HEK293 (cell line): Measurements from ENCODE around the gene TUBG2.
"Not testable (repeated sequence)": the region's sequence is repeated elsewhere in the genome, so short reads cannot be mapped to it uniquely, and the experiment has no call there.

Experiments used
- CTCF ChIA-PET: fragments of 350-600 bp; formaldehyde crosslinking; extraction: SDS; loops from one replicate; lab custom pipeline; 2021; ENCODE audit warnings: antibody characterized with exemption; lab: Yijun Ruan, JAX
- POLR2A ChIA-PET: fragments of 300-600 bp; formaldehyde crosslinking; extraction: SDS; loops from one replicate; lab custom pipeline; 2020; ENCODE audit warnings: antibody characterized with exemption, inconsistent platforms; lab: Yijun Ruan, JAX
- H3K27ac ChIP-seq: fragments of 200-500 bp; sonication (Bioruptor generic); 2 replicates; pipeline ENCODE4 v1.5.1; 2014; ENCODE audit warnings: low read depth, low read length, control low read depth, inconsistent platforms; ENCODE audit errors: extremely low read depth
- H3K36me3 ChIP-seq, 2 experiments: fragments of 200-500 bp in 1 of 2; sonication (Bioruptor generic) in 1 of 2; 1 replicate in 1 of 2; 2 replicates in 1 of 2; pipeline ENCODE4 v1.5.1; 2014 to 2017; ENCODE audit warnings: inconsistent platforms in 2 of 2, low read length in 2 of 2; ENCODE audit not compliant: control insufficient read depth in 2 of 2, insufficient read depth in 1 of 2
- H3K4me1 ChIP-seq: fragments of 200-500 bp; sonication (Bioruptor generic); 2 replicates; pipeline ENCODE4 v1.5.1; 2014; ENCODE audit warnings: mild to moderate bottlenecking, low read length, inconsistent platforms; ENCODE audit not compliant: control insufficient read depth, insufficient read depth
- H3K4me3 ChIP-seq: 2 replicates; pipeline ENCODE4 v1.5.1; 2011; ENCODE audit warnings: low read depth, mild to moderate bottlenecking, control low read depth, low read length, moderate library complexity
- H3K9me3 ChIP-seq: fragments of 200-500 bp; sonication (Bioruptor generic); 2 replicates; pipeline ENCODE4 v1.5.1; 2014; ENCODE audit warnings: low read depth, low read length, inconsistent platforms; ENCODE audit not compliant: control insufficient read depth, insufficient read depth
- BCL11A ChIP-seq: fragments of 450-650 bp; formaldehyde crosslinking; IDR thresholded peaks from 2 replicates; pipeline ENCODE4 v1.5.1; 2016; ENCODE audit warnings: low read depth, missing biosample characterization, missing genetic modification characterization
- GFI1B ChIP-seq: fragments of 450-650 bp; formaldehyde crosslinking; IDR thresholded peaks from 2 replicates; pipeline ENCODE4 v1.5.1; 2016; ENCODE audit warnings: missing biosample characterization, missing genetic modification characterization
- PATZ1 ChIP-seq: fragments of 450-650 bp; formaldehyde crosslinking; IDR thresholded peaks from 2 replicates; pipeline ENCODE4 v1.5.1; 2016; ENCODE audit warnings: missing biosample characterization, missing genetic modification characterization
- SETDB1 ChIP-seq: IDR thresholded peaks from one replicate; pipeline ENCODE4 v1.6.1; 2017; ENCODE audit warnings: mild to moderate bottlenecking, low read length, moderate library complexity, mixed read lengths; ENCODE audit not compliant: insufficient read length
- SP7 ChIP-seq: fragments of 450-650 bp; formaldehyde crosslinking; IDR thresholded peaks from 2 replicates; pipeline ENCODE4 v1.5.1; 2016; ENCODE audit warnings: missing biosample characterization, missing genetic modification characterization
- ZNF10 ChIP-seq: fragments of 450-650 bp; formaldehyde crosslinking; IDR thresholded peaks from 2 replicates; pipeline ENCODE4 v1.5.1; 2017; ENCODE audit warnings: missing biosample characterization, missing genetic modification characterization
- ZNF112 ChIP-seq: fragments of 450-650 bp; formaldehyde crosslinking; IDR thresholded peaks from 2 replicates; pipeline ENCODE4 v1.5.0; 2017; ENCODE audit warnings: missing biosample characterization, missing genetic modification characterization
- ZNF146 ChIP-seq: fragments of 450-650 bp; formaldehyde crosslinking; IDR thresholded peaks from 2 replicates; pipeline ENCODE4 v1.5.1; 2016; ENCODE audit warnings: missing biosample characterization, missing genetic modification characterization
- ZNF16 ChIP-seq: fragments of 450-650 bp; formaldehyde crosslinking; IDR thresholded peaks from 2 replicates; pipeline ENCODE4 v1.5.1; 2016; ENCODE audit warnings: low read depth, missing biosample characterization, missing genetic modification characterization
- ZNF175 ChIP-seq: fragments of 450-650 bp; formaldehyde crosslinking; IDR thresholded peaks from 2 replicates; pipeline ENCODE4 v1.5.1; 2016; ENCODE audit warnings: missing biosample characterization, missing genetic modification characterization
- ZNF211 ChIP-seq: fragments of 450-650 bp; formaldehyde crosslinking; IDR thresholded peaks from 2 replicates; pipeline ENCODE4 v1.5.1; 2016; ENCODE audit warnings: low read depth, missing biosample characterization, missing genetic modification characterization
- ZNF366 ChIP-seq: fragments of 450-650 bp; formaldehyde crosslinking; conservative IDR thresholded peaks from 2 replicates; pipeline ENCODE4 v1.5.1; 2016; ENCODE audit warnings: missing biosample characterization, missing genetic modification characterization
- ZNF394 ChIP-seq: fragments of 450-650 bp; formaldehyde crosslinking; IDR thresholded peaks from 2 replicates; pipeline ENCODE4 v1.5.1; 2016; ENCODE audit warnings: missing biosample characterization, missing genetic modification characterization, mild to moderate bottlenecking, moderate library complexity, borderline replicate concordance
- ZNF510 ChIP-seq: fragments of 450-650 bp; formaldehyde crosslinking; IDR thresholded peaks from 2 replicates; pipeline ENCODE4 v1.5.1; 2018; ENCODE audit warnings: mild to moderate bottlenecking, missing genetic modification characterization, missing biosample characterization; ENCODE audit not compliant: insufficient replicate concordance
- ZNF600 ChIP-seq: fragments of 450-650 bp; formaldehyde crosslinking; IDR thresholded peaks from 2 replicates; pipeline ENCODE4 v1.5.1; 2016; ENCODE audit warnings: missing biosample characterization, missing genetic modification characterization
- ZNF629 ChIP-seq: fragments of 450-650 bp; formaldehyde crosslinking; IDR thresholded peaks from 2 replicates; pipeline ENCODE4 v1.5.1; 2017; ENCODE audit warnings: missing biosample characterization, missing genetic modification characterization
- ZNF776 ChIP-seq: fragments of 450-650 bp; formaldehyde crosslinking; IDR thresholded peaks from 2 replicates; pipeline ENCODE4 v1.5.0; 2017; ENCODE audit warnings: missing biosample characterization, missing genetic modification characterization, borderline replicate concordance
- TF ChIP-seq, protein P1 (sequence below): fragments of 450-650 bp; formaldehyde crosslinking; IDR thresholded peaks from 2 replicates; pipeline ENCODE4 v1.5.1; 2016; ENCODE audit warnings: missing biosample characterization, missing genetic modification characterization
- TF ChIP-seq, protein P2 (sequence below): fragments of 450-650 bp; formaldehyde crosslinking; IDR thresholded peaks from 2 replicates; pipeline ENCODE4 v1.5.1; 2017; ENCODE audit warnings: missing biosample characterization, missing genetic modification characterization
- TF ChIP-seq, protein P3 (sequence below): fragments of 450-650 bp; formaldehyde crosslinking; IDR thresholded peaks from 2 replicates; pipeline ENCODE4 v1.5.1; 2017; ENCODE audit warnings: missing biosample characterization, missing genetic modification characterization

The TUBG2 gene

DNA sequence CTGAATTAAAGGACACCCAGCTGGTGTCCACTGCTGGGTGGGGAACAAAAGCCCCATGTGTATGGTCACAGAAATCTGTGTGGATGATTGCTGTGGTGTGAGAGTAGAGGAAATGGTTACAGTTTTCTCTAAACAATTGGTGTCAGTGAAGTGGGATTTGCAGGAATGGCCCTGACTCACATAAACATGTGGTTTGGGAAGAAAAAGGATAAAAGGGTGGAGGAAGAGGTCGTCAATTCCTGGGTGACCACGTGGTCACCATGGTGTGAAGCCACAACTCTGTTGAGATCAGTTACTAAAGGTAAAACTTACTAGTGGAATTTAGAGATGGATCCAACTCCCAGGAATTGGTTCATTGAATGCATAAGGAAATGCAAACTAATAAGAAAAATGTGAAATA lies 3.6 kb upstream of the TUBG2 start (continued):
- no peak for TF ChIP-seq ZNF16 (tag by site-specific recombination)
- TF ChIP-seq ZNF175: no peak
- no peak for TF ChIP-seq PATZ1 (tag by site-specific recombination)
- TF ChIP-seq ZNF510 (tag by site-specific recombination): no peak
- TF ChIP-seq, all 188 proteins: peak for 0

DNA sequence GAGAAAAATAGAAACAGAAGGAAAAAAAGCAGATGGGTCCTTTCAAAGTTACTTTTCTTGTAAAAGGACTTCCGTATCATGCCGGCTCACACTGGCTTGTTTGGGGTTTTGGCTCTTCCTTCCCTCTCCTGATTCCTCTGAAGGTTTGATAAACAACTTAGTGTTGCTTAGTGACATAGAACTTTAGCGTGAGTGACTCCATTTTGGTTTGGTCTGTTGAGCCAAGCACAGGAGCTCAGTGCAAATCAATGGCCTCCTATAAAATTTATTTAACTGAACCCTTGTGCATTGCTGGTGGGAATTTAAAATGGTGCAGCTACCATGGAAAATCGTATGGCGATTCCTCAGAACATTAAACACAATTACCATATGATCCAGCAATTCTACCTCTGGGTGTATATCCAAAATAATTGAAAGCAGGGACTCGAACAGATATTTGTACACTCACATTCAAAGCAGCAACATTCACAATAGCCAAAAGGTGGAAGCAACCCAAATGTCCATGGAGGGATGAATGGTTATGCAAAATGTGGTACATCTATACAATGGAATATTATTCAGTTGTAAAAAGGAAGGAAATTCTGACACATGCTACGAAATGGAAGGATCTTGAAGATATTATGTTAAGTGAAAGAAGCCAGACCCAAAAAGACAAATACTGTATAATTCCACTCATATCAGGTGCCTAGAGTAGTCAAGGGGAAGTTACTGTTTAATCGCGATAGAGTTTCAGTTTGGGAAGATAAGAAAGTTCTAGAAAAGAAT lies 1.1 kb upstream of the TUBG2 start:
- Histone ChIP-seq H3K36me3 (peaks cover 10 to 22% of the 10 kb centered on the region in 2 experiments), H3K9me3 (no peaks in the 10 kb centered on the region), H3K4me1 (peaks cover 16% of the 10 kb centered on the region), H3K27ac (no peak overlapping the region), H3K4me3 (no peak overlapping the region)
- POLR2A ChIA-PET: interaction anchor here (1.8 kb wide), 2 partner anchors 19 to 48 kb away, joined by 15 to 17 read pairs; partner anchors contain the start of genes PLEKHH3, RETREG3 and TUBG1
- TF ChIP-seq GFI1B (tag by site-specific recombination): no peak
- TF ChIP-seq BCL11A (tag by site-specific recombination): no peak
- TF ChIP-seq, protein P1, sequence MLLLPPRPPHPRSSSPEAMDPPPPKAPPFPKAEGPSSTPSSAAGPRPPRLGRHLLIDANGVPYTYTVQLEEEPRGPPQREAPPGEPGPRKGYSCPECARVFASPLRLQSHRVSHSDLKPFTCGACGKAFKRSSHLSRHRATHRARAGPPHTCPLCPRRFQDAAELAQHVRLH (tag by site-specific recombination): peak; percentile 61; the same call in 1 of the 2 replicates
- peak; percentile 40 for TF ChIP-seq SETDB1
- no peak for TF ChIP-seq ZNF112 (tag by site-specific recombination)
- peak; percentile 92 for TF ChIP-seq ZNF146 (tag by site-specific recombination)
- TF ChIP-seq, all 188 proteins: peak for 3
- CTCF ChIA-PET: interaction anchor here (0.7 to 1.6 kb wide), 4 partner anchors 9 to 80 kb away, joined by 3 to 7 read pairs (median 4); partner anchors contain the start of gene PSMC3IP

DNA sequence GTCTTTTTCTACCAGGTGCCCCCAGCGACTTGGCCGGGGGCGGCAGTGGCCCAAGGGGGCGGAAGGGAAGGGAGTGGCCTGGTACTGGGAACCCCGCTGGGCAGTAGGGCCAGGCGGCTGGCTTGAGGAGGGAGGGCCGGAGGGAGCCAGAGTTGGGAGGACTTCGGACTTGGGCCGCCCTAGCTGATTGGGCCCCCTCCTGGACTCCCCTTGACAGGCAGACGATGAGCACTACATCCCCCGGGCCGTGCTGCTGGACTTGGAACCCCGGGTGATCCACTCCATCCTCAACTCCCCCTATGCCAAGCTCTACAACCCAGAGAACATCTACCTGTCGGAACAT lies 819 bp downstream of the TUBG2 start:
- peaks cover 24 to 37% of the 10 kb centered on the region in 2 experiments for H3K36me3 ChIP-seq
- ChIA-PET CTCF (interaction anchor here (0.6 to 3.8 kb wide), 6 partner anchors 14 to 338 kb away, joined by 3 to 18 read pairs (median 6); partner anchors contain the start of genes PSMC3IP and RPL27), POLR2A (interaction anchor here (0.8 to 1.8 kb wide), 11 partner anchors 9 to 105 kb away, joined by 3 to 17 read pairs (median 4); partner anchors contain the start of genes PLEKHH3, RETREG3 and TUBG1)
- not testable (repeated sequence) for H3K9me3 ChIP-seq, H3K4me3 ChIP-seq
- H3K27ac ChIP-seq: peak overlapping the region; percentile 84; the same call in 1 of the 2 replicates
- H3K4me1 ChIP-seq: peaks cover 13% of the 10 kb centered on the region

- ChIA-PET CTCF (interaction anchor here (0.5 to 3.8 kb wide), 10 partner anchors 13 to 346 kb away, joined by 3 to 18 read pairs (median 6); partner anchors contain the start of genes PLEKHH3 and PSMC3IP), POLR2A (interaction anchor here (0.8 to 1.5 kb wide), 4 partner anchors 8 to 53 kb away, joined by 3 to 19 read pairs (median 3); partner anchors contain the start of gene PLEKHH3)
- no peak overlapping the region for H3K27ac ChIP-seq
- H3K4me3 ChIP-seq: no peak overlapping the region
- peaks cover 13% of the 10 kb centered on the region for H3K4me1 ChIP-seq
- H3K9me3 ChIP-seq: no peaks in the 10 kb centered on the region
- H3K36me3 ChIP-seq: peaks cover 24 to 43% of the 10 kb centered on the region in 2 experiments
- peak; percentile 83 for TF ChIP-seq ZNF629 (tag by site-specific recombination)
- TF ChIP-seq, protein P2, sequence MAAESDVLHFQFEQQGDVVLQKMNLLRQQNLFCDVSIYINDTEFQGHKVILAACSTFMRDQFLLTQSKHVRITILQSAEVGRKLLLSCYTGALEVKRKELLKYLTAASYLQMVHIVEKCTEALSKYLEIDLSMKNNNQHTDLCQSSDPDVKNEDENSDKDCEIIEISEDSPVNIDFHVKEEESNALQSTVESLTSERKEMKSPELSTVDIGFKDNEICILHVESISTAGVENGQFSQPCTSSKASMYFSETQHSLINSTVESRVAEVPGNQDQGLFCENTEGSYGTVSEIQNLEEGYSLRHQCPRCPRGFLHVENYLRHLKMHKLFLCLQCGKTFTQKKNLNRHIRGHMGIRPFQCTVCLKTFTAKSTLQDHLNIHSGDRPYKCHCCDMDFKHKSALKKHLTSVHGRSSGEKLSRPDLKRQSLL: no peak; the same call in 1 of the 2 replicates
- TF ChIP-seq ZNF600: no peak
- TF ChIP-seq, protein P3, sequence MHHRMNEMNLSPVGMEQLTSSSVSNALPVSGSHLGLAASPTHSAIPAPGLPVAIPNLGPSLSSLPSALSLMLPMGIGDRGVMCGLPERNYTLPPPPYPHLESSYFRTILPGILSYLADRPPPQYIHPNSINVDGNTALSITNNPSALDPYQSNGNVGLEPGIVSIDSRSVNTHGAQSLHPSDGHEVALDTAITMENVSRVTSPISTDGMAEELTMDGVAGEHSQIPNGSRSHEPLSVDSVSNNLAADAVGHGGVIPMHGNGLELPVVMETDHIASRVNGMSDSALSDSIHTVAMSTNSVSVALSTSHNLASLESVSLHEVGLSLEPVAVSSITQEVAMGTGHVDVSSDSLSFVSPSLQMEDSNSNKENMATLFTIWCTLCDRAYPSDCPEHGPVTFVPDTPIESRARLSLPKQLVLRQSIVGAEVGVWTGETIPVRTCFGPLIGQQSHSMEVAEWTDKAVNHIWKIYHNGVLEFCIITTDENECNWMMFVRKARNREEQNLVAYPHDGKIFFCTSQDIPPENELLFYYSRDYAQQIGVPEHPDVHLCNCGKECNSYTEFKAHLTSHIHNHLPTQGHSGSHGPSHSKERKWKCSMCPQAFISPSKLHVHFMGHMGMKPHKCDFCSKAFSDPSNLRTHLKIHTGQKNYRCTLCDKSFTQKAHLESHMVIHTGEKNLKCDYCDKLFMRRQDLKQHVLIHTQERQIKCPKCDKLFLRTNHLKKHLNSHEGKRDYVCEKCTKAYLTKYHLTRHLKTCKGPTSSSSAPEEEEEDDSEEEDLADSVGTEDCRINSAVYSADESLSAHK: no peak
- TF ChIP-seq ZNF211: no peak
- TF ChIP-seq ZNF146 (tag by site-specific recombination): no peak
- TF ChIP-seq ZNF366: peak; percentile 76; the same call in 1 of the 2 replicates
- TF ChIP-seq SP7 (tag by site-specific recombination): peak; percentile 62; the same call in 1 of the 2 replicates
- TF ChIP-seq ZNF394 (tag by site-specific recombination): peak; percentile 68; the same call in 1 of the 2 replicates
- 0 out of 2 replicates have a peak, but pooled peaks have one; percentile 24 for TF ChIP-seq ZNF10 (tag by site-specific recombination)
- no peak for TF ChIP-seq ZNF776 (tag by site-specific recombination)
These were observed 1.7 kb downstream of the TUBG2 start for GRCh38 chr17:42660692-42661345.
